GM18511 (cell line): ENCODE results near the gene TPI1.

Experiments used
- ATAC-seq: cut with Tn5 transposase; IDR thresholded peaks from one replicate; pipeline ENCODE4 v1.9.1; 2021; ENCODE audit warnings: mild to moderate bottlenecking, moderate library complexity; ENCODE audit not compliant: unreplicated experiment

TPI1 gene

DNA sequence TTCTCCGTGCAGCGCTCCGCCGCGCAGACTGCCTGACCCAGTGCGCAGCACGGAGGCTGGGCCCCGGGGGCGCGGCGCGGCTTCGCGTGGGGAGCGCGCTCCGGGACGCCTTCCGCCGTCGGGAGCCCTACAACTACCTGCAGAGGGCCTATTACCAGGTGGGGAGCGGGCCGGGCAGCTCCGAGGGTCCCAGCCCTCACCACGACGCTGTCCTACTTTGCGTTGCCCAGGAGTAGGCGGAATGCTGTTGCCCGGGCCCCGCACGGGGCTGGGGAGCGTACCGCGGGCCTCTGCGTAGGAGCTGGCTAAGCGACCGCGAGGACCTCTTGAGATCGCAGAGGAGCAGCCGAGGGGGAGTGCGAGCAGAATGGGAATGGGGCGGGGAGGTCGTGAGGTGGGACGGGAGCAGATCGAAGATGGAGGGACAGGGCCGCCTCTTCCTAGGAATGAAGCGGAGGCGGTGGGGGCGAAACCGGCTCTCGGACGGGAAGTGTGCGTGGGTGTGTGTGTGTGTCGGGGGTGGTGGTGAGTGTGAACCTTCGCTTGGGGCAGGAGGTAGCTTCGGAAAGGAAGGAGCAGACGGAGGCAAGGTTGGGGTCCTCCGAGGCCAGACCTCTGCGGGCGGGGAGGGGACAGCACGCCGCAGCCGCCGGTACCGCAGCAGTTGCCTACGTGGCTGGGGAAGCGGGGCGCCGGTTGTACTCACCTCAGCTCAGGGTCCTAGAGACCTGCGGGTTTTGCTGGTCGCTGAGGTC lies 38.4 kb upstream of the TPI1 start:
- no peak for ATAC-seq

DNA sequence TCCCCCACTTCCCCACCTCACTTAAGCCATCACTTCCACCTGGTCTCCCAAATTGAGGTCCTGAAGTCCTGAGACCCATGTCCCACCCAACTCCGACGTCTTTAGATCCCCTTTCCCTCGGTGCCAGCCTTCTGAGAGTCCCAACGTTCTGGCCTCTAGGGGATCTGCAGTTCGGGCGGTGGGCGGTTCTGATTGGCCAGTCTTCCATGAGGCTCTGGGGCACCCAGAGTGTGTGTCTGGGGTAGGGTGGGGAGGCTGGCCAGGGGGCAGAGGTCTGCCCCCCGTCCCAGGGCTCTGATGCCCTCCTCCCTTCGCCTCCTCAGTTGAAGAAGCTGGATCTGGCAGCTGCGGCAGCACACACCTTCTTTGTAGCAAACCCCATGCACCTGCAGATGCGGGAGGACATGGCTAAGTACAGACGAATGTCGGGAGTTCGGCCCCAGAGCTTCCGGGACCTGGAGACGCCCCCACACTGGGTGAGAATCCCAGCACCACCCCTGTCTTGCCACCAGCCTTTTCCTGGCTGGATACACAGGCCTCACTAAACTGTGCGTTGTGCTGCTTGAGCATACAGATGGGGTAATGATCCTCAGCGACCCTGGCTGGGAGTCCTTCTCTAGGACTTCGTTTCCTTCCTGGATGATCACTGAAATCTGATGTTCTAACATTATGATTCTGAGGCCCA lies 37.7 kb upstream of the TPI1 start:
- no peak for ATAC-seq

DNA sequence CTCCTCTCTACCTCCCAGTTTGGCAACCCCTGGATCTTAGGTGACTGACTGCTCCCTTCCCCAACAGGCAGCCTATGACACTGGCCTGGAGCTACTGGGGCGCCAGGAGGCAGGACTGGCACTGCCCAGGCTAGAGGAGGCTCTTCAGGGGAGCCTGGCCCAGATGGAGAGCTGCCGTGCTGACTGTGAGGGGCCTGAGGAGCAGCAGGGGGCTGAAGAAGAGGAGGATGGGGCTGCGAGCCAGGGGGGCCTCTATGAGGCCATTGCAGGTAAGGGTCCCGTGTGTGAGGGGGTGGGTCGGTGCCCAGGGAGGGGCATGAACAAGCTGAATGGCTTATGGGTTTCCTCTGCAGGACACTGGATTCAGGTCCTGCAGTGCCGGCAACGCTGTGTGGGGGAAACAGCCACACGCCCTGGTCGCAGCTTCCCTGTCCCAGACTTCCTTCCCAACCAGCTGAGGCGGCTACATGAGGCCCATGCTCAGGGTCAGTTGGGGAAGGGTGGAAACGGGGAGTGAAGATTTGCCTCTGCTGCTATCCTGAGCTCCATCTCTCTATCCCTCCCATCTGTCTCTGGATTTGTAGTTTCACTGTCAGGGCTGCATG lies 36.9 kb upstream of the TPI1 start:
- ATAC-seq: no peak

DNA sequence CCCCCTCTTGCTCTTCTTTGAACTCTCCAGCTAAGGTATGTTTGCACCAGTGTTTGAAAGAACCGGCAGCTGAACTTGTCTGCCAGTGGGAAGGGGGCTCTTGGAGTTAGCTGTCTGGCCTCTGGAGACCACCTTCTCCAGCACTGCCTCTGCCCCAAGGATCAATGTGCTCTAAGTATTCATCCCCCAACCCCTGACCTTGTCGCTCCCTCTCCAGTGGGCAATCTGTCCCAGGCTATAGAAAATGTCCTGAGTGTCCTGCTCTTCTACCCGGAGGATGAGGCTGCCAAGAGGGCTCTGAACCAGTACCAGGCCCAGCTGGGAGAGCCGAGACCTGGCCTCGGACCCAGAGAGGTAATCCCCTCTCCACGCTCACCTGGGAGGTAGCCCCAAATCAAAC lies 36.3 kb upstream of the TPI1 start:
- ATAC-seq: no peak

DNA sequence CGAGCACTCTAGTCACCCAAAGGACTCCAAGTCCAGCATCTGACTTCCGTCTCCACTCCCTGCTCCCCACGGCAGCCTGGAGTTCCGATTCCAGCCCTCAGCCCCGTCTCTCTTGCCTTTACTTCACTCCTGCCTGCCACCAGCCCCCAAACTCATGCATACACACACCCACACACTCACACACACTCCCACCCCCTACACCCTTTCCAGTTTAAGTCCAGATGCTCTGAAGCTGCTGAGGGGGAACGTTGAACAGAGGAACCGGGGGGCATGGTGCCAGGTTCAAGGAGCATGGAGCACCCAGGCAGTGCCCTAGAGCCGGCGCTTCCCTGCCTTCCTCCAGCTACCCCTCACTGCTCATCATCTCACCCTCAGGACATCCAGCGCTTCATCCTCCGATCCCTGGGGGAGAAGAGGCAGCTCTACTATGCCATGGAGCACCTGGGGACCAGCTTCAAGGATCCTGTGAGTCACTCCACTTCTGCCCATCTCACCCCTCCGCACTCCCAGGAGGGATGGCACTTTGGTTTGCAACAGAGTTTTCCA lies 35.8 kb upstream of the TPI1 start:
- no peak for ATAC-seq

DNA sequence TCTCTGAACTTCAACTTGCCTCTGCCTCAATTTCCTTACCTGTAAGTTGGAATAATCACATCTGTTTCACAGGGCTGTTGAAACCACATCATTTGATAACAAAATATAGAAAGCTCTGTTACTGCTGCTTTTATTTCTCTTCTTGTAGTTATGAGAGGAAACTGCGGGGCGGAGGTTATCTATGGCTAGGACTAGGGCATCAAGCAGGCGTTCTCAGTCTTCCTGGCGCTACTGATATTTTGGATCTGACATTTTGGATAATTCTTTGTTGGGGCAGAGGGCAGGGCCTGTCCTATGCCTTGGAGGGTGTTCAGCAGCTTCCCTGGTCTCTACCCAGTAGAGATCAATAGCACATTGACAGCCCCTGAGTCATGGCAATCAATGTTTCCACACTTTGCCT lies 35.2 kb upstream of the TPI1 start:
- no peak for ATAC-seq

DNA sequence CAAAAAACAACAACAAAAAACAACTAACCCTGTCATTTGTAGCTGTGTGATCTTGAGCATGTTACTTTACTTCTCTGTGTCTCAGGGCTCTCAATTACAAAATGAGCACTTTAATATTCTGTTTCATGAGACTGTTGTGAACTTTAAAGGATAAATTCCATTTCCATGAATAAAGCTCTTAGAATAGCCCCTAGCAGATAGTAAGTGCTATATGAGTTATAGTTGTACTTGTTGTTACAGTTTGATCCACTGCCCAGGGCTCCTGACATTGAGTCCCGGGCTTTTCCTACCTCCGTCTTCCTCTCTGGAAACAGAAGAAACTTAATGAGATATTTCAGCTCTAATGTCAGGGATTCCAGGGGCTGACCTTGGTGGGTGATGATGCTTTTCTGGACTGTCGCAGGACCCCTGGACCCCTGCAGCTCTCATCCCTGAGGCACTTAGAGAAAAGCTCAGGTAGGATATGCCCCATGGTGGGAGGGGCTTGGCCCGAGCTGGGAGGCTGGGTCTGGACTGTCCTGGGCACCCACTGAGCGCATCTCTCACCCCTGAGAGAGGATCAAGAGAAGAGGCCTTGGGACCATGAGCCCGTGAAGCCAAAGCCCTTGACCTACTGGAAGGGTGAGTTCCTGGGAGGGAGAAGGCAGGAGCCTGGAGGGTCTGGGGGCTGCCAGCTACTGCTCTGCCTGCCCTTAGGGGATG lies 34.0 kb upstream of the TPI1 start:
- no peak for ATAC-seq

DNA sequence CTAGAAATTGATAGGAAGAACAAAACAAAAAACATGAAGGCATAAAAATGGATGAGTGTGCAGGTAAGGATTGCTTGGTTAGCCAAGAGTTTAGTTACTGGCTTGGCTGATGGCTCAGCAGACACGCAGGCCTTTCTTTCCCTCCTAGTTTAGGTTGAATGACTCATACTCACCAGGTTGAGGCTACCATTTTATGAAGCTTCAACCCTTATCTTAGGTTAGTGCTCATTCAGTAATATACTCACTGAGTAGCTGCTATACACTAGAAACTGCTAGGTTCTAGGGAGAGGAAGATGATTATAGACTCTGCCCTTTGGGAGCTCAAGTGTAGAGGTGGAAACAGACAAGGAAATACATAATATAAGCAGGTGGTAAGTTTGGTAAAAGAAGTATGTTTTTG lies 33.1 kb upstream of the TPI1 start:
- no peak for ATAC-seq

DNA sequence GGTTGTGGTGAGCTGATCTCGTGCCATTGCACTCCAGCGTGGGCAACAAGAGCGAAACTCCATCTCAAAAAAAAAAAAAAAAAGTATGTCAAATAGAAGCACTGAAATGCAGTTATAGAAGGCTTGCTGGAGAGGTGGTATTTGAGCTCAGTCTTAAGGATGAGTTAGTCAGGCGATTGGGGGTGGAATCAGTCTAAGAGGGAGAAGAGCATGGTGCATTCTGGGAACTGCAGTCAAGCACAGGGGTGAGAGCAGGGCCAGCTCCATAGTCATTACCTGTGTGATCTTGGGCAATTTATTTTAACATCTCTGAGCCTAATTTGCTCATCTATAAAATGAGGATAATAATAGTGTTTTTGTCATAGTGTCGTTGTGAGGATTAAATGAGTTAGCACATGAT lies 32.5 kb upstream of the TPI1 start:
- no peak for ATAC-seq

DNA sequence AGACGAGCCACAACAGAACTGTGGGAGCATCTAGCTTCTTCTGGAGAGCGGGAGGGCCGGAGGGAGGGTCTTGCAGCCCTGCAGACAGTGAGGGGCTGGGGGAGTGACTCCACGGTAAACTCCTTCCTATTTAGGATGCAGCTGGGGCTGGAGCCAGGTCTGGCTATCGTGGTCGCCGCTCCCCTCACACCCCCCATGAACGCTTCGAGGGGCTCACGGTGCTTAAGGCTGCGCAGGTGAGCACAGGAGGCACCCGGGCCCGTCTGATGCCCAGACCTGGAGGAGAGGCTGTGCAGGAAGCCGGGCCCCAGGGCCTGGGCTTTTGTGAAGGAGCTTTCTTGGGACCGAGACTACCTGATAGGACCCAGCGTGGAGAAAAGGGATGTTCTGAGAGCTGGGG lies 30.5 kb upstream of the TPI1 start:
- no peak for ATAC-seq

DNA sequence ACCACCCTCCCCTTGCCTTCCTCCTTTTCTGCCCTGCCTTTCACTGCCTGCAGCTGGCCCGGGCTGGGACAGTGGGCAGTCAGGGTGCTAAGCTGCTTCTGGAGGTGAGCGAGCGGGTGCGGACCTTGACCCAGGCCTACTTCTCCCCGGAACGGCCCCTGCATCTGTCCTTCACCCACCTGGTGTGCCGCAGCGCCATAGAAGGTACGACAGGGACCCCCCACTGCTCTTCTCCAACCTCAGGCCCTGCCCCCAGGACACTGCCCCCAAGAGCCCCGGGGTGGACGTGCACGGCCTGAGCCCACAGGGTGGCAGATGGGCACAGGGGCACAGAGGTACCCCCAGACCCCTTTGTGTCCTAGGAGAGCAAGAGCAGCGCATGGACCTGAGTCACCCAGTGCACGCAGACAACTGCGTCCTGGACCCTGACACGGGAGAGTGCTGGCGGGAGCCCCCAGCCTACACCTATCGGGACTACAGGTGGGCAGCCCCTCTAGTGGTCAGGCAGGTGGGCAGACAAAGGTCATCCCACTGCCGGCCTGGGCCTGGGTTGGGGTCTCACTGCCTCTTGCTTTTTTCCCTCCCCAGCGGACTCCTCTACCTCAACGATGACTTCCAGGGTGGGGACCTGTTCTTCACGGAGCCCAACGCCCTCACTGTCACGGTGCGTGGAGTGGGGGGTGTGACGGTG lies 29.8 kb upstream of the TPI1 start:
- no peak for ATAC-seq

DNA sequence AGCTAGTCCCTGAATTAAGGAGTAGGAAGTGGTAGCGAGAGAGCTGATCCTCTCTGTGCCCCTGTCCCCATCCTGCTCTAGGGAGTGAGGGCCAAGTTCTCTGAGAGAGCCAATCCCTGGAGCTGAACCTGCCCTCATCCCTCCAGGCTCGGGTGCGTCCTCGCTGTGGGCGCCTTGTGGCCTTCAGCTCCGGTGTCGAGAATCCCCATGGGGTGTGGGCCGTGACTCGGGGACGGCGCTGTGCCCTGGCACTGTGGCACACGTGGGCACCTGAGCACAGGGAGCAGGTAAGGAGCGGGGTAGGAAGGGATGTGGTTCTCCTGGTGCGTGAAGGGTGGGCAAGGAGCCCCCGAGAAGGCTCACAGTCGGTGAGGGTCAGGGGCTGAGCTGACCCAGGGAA lies 28.5 kb upstream of the TPI1 start:
- ATAC-seq: no peak

DNA sequence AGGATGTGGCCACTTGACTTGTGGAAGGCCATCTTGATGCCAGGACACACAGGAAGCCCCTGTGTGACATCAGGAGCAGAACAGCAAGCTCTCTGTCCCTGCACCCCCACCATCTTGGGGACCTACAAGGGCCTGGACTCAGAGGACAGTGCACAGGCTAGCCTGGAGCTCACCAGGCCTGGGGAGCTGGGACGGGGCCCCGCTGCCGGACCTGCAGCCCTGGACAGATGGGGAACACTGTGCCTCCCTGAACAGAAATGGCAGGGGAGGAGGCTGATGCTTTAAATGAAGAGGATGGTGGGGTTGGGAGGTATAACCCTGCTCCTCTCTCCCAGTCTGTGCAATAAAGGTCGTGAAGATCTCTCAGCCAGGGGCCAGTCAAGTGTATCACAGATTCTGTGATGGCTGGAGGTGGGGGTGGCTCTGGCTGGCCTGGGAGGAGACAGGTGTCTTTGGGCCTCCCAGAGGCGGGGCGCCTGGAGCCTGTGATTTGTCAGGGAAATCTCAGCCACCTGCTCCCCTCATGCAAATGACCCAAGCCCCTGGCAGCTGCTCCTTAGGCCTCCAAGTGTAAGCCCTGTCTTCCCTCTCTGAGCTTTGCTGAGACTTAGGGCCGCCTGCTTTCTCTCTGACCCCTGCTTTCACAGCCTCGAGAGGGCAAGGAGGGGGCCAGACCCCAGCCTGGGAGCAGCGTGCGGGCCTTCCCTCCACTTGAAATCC lies 27.7 kb upstream of the TPI1 start:
- peak; percentile 79 for ATAC-seq

DNA sequence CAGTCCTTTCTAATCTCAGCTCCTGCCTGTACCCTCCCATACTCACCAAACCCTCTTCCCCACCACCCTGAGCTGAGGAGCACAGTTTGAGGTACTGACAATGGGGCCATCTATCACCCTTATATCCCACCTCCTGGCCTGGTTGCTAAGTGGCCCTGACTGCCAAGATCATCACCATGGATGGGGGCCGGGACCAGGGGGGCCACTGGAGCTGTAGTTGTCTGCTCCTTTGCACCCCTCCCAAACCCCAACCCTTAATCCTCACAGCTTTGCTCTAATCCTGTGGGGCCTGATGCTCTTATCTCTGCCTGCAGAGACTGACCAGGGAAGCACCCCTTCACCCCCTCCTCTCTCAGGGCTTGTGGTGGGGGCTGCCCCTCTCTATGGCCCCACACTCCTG lies 27.0 kb upstream of the TPI1 start:
- no peak for ATAC-seq

DNA sequence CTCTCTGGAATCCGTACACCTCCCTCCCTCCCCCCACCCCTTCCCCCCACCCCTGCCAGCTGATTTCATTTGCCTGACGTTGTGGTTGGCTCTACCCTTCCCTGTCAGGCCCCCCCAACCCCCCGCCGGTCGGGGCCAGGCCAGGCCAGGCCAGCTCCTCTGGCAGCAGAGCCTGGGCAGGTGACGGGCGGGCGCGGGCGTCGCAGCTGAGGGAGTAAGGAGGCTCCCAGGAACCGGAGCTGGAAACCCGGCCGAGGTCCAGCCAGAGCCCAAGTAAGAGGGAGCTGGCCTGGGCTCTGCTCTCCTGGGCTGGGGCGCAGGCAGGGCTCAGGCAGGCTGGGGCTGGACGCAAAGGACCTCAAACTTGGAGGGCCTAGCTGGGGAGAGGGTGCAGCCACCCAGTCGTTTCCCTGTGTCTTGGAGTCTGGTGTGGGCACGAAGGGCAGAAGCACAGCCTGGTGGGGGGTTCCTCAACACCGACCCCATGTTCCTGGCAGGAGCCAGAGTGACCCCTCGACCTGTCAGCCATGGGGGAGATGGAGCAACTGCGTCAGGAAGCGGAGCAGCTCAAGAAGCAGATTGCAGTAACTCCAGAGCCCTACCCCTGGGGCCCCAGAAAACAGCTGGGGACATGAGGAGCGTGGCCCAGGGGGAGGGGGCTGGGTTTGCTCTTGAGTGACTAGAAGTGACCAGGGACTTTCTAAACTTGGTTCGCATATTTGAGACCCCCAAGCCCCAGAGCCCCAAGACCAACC lies 26.4 kb upstream of the TPI1 start, which contains the start of gene GNB3:
GNB3 (plus strand) TSS at position 165 of the 755 bp plus-strand sequence; CDS start at position 528, 363 bp downstream.
- no peak for ATAC-seq

DNA sequence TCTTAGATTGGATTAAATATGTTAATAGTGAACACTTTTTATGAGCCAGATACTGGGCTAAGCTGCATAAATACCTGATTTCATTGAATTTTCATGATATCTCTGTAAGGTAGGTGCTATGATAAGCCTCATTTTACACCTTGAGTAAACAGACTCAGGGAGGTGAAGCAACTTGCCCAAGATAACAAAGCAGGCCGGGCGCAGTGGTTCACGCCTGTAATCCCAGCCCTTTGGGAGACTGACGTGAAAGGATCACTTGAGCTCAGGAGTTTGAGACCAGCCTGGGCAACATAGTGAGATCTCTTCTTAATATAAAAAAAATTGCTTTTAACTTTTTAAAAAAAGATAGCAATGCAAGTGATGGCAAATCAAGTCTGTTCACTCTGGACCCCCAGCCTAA lies 25.3 kb upstream of the TPI1 start:
- no peak for ATAC-seq

DNA sequence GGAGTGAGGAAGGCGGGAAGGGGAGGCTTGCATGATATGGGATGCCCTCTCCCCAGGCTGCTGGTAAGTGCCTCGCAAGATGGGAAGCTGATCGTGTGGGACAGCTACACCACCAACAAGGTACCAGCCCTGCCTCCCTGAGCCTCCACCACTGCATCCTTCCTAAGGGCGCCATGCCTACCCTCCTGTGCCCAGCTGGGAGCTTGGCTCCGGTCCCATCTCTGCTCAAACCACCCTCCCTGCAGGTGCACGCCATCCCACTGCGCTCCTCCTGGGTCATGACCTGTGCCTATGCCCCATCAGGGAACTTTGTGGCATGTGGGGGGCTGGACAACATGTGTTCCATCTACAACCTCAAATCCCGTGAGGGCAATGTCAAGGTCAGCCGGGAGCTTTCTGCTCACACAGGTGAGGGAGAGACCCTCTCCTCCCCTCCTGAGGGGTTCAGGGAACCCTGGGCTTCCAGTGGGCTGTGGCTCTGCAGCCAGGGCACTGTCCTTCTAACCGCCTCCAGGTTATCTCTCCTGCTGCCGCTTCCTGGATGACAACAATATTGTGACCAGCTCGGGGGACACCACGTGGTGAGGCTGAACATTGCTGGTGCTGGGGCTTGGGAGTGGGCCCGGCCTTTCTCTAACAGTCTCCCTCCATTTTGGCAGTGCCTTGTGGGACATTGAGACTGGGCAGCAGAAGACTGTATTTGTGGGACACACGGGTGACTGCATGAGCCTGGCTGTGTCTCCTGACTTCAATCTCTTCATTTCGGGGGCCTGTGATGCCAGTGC lies 24.0 kb upstream of the TPI1 start:
- ATAC-seq: no peak

DNA sequence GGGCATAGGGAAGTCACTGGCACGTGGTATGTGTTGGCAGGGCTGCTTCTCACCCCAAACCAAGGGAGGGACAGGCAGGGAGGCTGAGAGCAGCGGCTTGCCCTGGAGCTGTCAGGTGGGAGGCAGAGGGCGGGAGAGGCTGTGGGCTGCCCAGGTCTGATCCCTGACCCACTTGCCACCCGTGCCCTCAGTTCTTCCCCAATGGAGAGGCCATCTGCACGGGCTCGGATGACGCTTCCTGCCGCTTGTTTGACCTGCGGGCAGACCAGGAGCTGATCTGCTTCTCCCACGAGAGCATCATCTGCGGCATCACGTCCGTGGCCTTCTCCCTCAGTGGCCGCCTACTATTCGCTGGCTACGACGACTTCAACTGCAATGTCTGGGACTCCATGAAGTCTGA lies 21.9 kb upstream of the TPI1 start:
- ATAC-seq: no peak
